WI38 (cell line): Measurements from ENCODE around the gene SIAH2.

Source experiments
- H3K4me3 ChIP-seq: 2 replicates; pipeline ENCODE4 v1.5.1; 2011; ENCODE audit warnings: low read depth, mild to moderate bottlenecking, control low read depth, low read length
- CTCF ChIP-seq: IDR thresholded peaks from 2 replicates; pipeline ENCODE4 v1.5.1; 2012; ENCODE audit warnings: low read depth, mild to moderate bottlenecking, control low read depth, low read length

Gene SIAH2

GRCh38 chr3:150743508-150743907, 19.5 kb downstream of the SIAH2 start:
- H3K4me3 ChIP-seq: no peak overlapping the region
- TF ChIP-seq CTCF: no peak

GRCh38 chr3:150742679-150743078, 20.3 kb downstream of the SIAH2 start:
- no peak overlapping the region for H3K4me3 ChIP-seq
- no peak for TF ChIP-seq CTCF

- no peak overlapping the region for H3K4me3 ChIP-seq
- no peak for TF ChIP-seq CTCF
These were observed 20.8 kb downstream of the SIAH2 start for GRCh38 chr3:150742141-150742523.

- no peak for TF ChIP-seq CTCF
- H3K4me3 ChIP-seq: no peak overlapping the region
These were observed 21.4 kb downstream of the SIAH2 start for GRCh38 chr3:150741497-150742140.

GRCh38 chr3:150740733-150741496, 22.1 kb downstream of the SIAH2 start:
- no peak overlapping the region for H3K4me3 ChIP-seq
- TF ChIP-seq CTCF: no peak

- no peak overlapping the region for H3K4me3 ChIP-seq
- TF ChIP-seq CTCF: no peak
These were observed 22.9 kb downstream of the SIAH2 start for GRCh38 chr3:150739877-150740645.

- no peak overlapping the region for H3K4me3 ChIP-seq
- no peak for TF ChIP-seq CTCF
These were observed 23.6 kb downstream of the SIAH2 start for GRCh38 chr3:150739200-150739863.
